ENCODE measurements around the gene FAM168B. TPM values are rescaled to one million over a fixed set of nuclear protein-coding genes. Genes with fewer than 3 reads are reported as not detected.

Gene FAM168B
- total RNA-seq, 1 experiment from 2014 or later: 119 TPM

- Histone ChIP-seq H3K27me3 (replicated peaks; ENCODE audit: control insufficient read depth, insufficient read depth, low read length) (no peaks in the 10 kb centered on the region), H3K9me3 (no peaks in the 10 kb centered on the region), H3K4me3 (ENCODE audit: low read depth, low read length) (no peak overlapping the region), H3K4me1 (no peaks in the 10 kb centered on the region), H3K36me3 (ENCODE audit: control insufficient read depth, insufficient read depth, low read length) (no peaks in the 10 kb centered on the region)
- Mint-ChIP-seq H3K36me3 (ENCODE audit: insufficient read depth, unreplicated experiment) (peaks cover 6% of the 10 kb centered on the region), H3K4me3 (ENCODE audit: unreplicated experiment) (peak overlapping the region; percentile 75), H3K9me3 (ENCODE audit: unreplicated experiment) (no peaks in the 10 kb centered on the region), H3K27ac (ENCODE audit: unreplicated experiment) (no peak overlapping the region), H3K27me3 (ENCODE audit: insufficient read depth, unreplicated experiment) (no peaks in the 10 kb centered on the region), H3K4me1 (ENCODE audit: low read depth, unreplicated experiment) (no peaks in the 10 kb centered on the region)
- ChIA-PET CTCF (interaction anchor here (1.0 kb wide), 1 partner anchor 236 kb away, joined by 5 read pairs; no protein-coding TSS in a partner anchor), POLR2A (no interaction called here)
- no TSS peak for BruUV-seq (replicated peaks)
- DNase-seq: no peak
- TF ChIP-seq CTCF (IDR thresholded peaks at IDR 0.05; ENCODE audit: insufficient read depth in 1 of 2, low read depth in 1 of 2, low read length in 1 of 2, severe bottlenecking in 1 of 2, unreplicated experiment in 1 of 2): no peak
- intact Hi-C loops (cut with micrococcal nuclease; ENCODE audit: unreplicated experiment): no loop called here
Measured at GRCh38 chr2:131033786-131034121, 59.5 kb downstream of the FAM168B start.

- DNase-seq: no peak
- Mint-ChIP-seq H3K27me3 (ENCODE audit: insufficient read depth, unreplicated experiment) (no peaks in the 10 kb centered on the region), H3K4me1 (ENCODE audit: low read depth, unreplicated experiment) (no peaks in the 10 kb centered on the region), H3K27ac (ENCODE audit: unreplicated experiment) (no peak overlapping the region), H3K9me3 (ENCODE audit: unreplicated experiment) (no peaks in the 10 kb centered on the region), H3K4me3 (ENCODE audit: unreplicated experiment) (no peak overlapping the region), H3K36me3 (ENCODE audit: insufficient read depth, unreplicated experiment) (no peaks in the 10 kb centered on the region)
- Histone ChIP-seq H3K4me3 (ENCODE audit: low read depth, low read length) (no peak overlapping the region), H3K4me1 (no peaks in the 10 kb centered on the region), H3K36me3 (ENCODE audit: control insufficient read depth, insufficient read depth, low read length) (no peaks in the 10 kb centered on the region), H3K27me3 (replicated peaks; ENCODE audit: control insufficient read depth, insufficient read depth, low read length) (no peaks in the 10 kb centered on the region), H3K9me3 (no peaks in the 10 kb centered on the region; the same call in 1 of the 2 replicates)
- POLR2A ChIA-PET: no interaction called here
- CTCF ChIA-PET: no interaction called here
- intact Hi-C loops (cut with micrococcal nuclease; ENCODE audit: unreplicated experiment): no loop called here
- no TSS peak for BruUV-seq (replicated peaks)
- TF ChIP-seq CTCF (IDR thresholded peaks at IDR 0.05; ENCODE audit: insufficient read depth in 1 of 2, low read depth in 1 of 2, low read length in 1 of 2, severe bottlenecking in 1 of 2, unreplicated experiment in 1 of 2): no peak
Measured at GRCh38 chr2:131032393-131032836, 60.8 kb downstream of the FAM168B start.

DNA sequence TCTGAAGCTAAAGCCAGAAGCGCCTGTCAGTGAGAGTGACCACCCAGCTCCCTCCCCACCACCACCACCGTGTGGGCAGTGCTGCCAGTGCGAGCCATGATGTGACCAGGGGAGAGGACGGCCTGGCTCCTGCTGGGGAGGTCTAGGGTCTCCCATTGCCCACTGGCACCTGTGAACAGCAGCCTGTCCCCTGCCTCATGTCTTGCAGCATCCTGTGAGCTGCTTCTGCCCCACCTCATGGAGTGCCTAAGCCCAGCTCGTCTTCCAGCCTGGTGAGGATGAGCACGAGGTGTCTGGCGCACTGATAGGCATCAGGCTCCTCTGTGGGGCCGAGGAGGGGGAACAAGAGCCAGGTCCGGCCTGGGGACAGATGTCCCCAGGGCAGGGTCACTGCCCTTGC, 61.4 kb downstream of the FAM168B start:
- POLR2A ChIA-PET: no interaction called here
- Histone ChIP-seq H3K4me3 (ENCODE audit: low read depth, low read length) (no peak overlapping the region), H3K36me3 (ENCODE audit: control insufficient read depth, insufficient read depth, low read length) (no peaks in the 10 kb centered on the region), H3K4me1 (no peaks in the 10 kb centered on the region), H3K9me3 (no peaks in the 10 kb centered on the region; the same call in 1 of the 2 replicates), H3K27me3 (replicated peaks; ENCODE audit: control insufficient read depth, insufficient read depth, low read length) (no peaks in the 10 kb centered on the region)
- no peak for DNase-seq
- no TSS peak for BruUV-seq (replicated peaks)
- no peaks in the 10 kb centered on the region for H3K27me3 Mint-ChIP-seq (ENCODE audit: insufficient read depth, unreplicated experiment)
- no peaks in the 10 kb centered on the region for H3K36me3 Mint-ChIP-seq (ENCODE audit: insufficient read depth, unreplicated experiment)
- H3K4me3 Mint-ChIP-seq (ENCODE audit: unreplicated experiment): no peak overlapping the region
- TF ChIP-seq CTCF (IDR thresholded peaks at IDR 0.05; ENCODE audit: insufficient read depth in 1 of 2, low read depth in 1 of 2, low read length in 1 of 2, severe bottlenecking in 1 of 2, unreplicated experiment in 1 of 2): no peak
- CTCF ChIA-PET: interaction anchor here (0.7 kb wide), 1 partner anchor 20 kb away, joined by 3 read pairs; no protein-coding TSS in a partner anchor
- H3K4me1 Mint-ChIP-seq (ENCODE audit: low read depth, unreplicated experiment): no peaks in the 10 kb centered on the region
- no peak overlapping the region for H3K27ac Mint-ChIP-seq (ENCODE audit: unreplicated experiment)
- no peaks in the 10 kb centered on the region for H3K9me3 Mint-ChIP-seq (ENCODE audit: unreplicated experiment)
- intact Hi-C loops (cut with micrococcal nuclease; ENCODE audit: unreplicated experiment): no loop called here

Data from Caco-2 (cell line).